ENCODE data around the gene GATA6. TPM values are rescaled to one million over a fixed set of nuclear protein-coding genes. Genes with fewer than 3 reads are reported as not detected.
"Not testable (repeated sequence)": the region's sequence is repeated elsewhere in the genome, so short reads cannot be mapped to it uniquely, and the experiment has no call there.

Gene GATA6
- polyA plus RNA-seq, 4 donors = 25.9 to 109 (median 32.4) TPM

GRCh38 chr18:22179631-22180030, 10.2 kb downstream of the GATA6 start:
- no peak overlapping the region for H3K4me3 ChIP-seq (ENCODE audit: low read depth in 1 of 3, low read length in 3 of 3)
- peaks cover 0 to 10% (median 5%) of the 10 kb centered on the region in 3 donors for H3K27me3 ChIP-seq (ENCODE audit: control insufficient read depth in 3 of 3, insufficient read depth in 3 of 3, low read length in 3 of 3)
- H3K4me1 ChIP-seq (ENCODE audit: control insufficient read depth in 3 of 3, insufficient read depth in 2 of 3, low read depth in 1 of 3, low read length in 2 of 3) = peaks cover under 1 to 37% (median 2%) of the 10 kb centered on the region in 3 donors
- H3K27ac ChIP-seq (ENCODE audit: low read depth in 1 of 3, low read length in 2 of 3) = peak overlapping the region in 1 of 3 donors; percentile 94
- 31 to 56% (median 33%) methylated on average over 1 of the region's 1 CpG for WGBS, 3 donors
- FAIRE-seq = no peak
- DNase-seq = no peak
- H3K36me3 ChIP-seq (ENCODE audit: control insufficient read depth in 3 of 3, insufficient read depth in 2 of 3, low read depth in 1 of 3, low read length in 3 of 3) = peaks cover 0 to 39% (median 5%) of the 10 kb centered on the region in 3 donors
- H3K9me3 ChIP-seq (ENCODE audit: control insufficient read depth in 2 of 2, insufficient read depth in 1 of 2, low read depth in 1 of 2, low read length in 1 of 2) = no peaks in the 10 kb centered on the region

GRCh38 chr18:22180722-22181121, 11.3 kb downstream of the GATA6 start:
- FAIRE-seq (no peak), DNase-seq (peak in 1 of 2 donors; percentile 40)
- 9 to 51% (median 32%) methylated on average over 6 of the region's 6 CpGs for WGBS, 3 donors
- H3K4me3 ChIP-seq (ENCODE audit: low read depth in 1 of 3, low read length in 3 of 3) = no peak overlapping the region
- H3K36me3 ChIP-seq (ENCODE audit: control insufficient read depth in 3 of 3, insufficient read depth in 2 of 3, low read depth in 1 of 3, low read length in 3 of 3) = peaks cover 0 to 47% (median 5%) of the 10 kb centered on the region in 3 donors
- peak overlapping the region in 1 of 3 donors; percentile 94 for H3K27ac ChIP-seq (ENCODE audit: low read depth in 1 of 3, low read length in 2 of 3)
- peaks cover 0 to 7% (median 2%) of the 10 kb centered on the region in 3 donors for H3K27me3 ChIP-seq (ENCODE audit: control insufficient read depth in 3 of 3, insufficient read depth in 3 of 3, low read length in 3 of 3)
- H3K9me3 ChIP-seq (ENCODE audit: control insufficient read depth in 2 of 2, insufficient read depth in 1 of 2, low read depth in 1 of 2, low read length in 1 of 2) = no peaks in the 10 kb centered on the region
- H3K4me1 ChIP-seq (ENCODE audit: control insufficient read depth in 3 of 3, insufficient read depth in 2 of 3, low read depth in 1 of 3, low read length in 2 of 3) = peaks cover 2 to 48% (median 4%) of the 10 kb centered on the region in 3 donors

GRCh38 chr18:22182884-22183697, 13.7 kb downstream of the GATA6 start:
- 16 to 58% (median 41%) methylated on average over 4 of the region's 4 CpGs for WGBS, 3 donors
- peak in 1 of 2 donors; percentile 58 for DNase-seq
- no peaks in the 10 kb centered on the region for H3K9me3 ChIP-seq (ENCODE audit: control insufficient read depth in 2 of 2, insufficient read depth in 1 of 2, low read depth in 1 of 2, low read length in 1 of 2)
- peak; percentile 39 for FAIRE-seq
- no peak overlapping the region for H3K4me3 ChIP-seq (ENCODE audit: low read depth in 1 of 3, low read length in 3 of 3)
- peaks cover 2 to 69% (median 6%) of the 10 kb centered on the region in 3 donors for H3K4me1 ChIP-seq (ENCODE audit: control insufficient read depth in 3 of 3, insufficient read depth in 2 of 3, low read depth in 1 of 3, low read length in 2 of 3)
- peaks cover 0 to 50% (median 5%) of the 10 kb centered on the region in 3 donors for H3K36me3 ChIP-seq (ENCODE audit: control insufficient read depth in 3 of 3, insufficient read depth in 2 of 3, low read depth in 1 of 3, low read length in 3 of 3)
- H3K27ac ChIP-seq (ENCODE audit: low read depth in 1 of 3, low read length in 2 of 3) = peak overlapping the region in 2 of 3 donors; percentile 62 to 94
- H3K27me3 ChIP-seq (ENCODE audit: control insufficient read depth in 3 of 3, insufficient read depth in 3 of 3, low read length in 3 of 3) = no peaks in the 10 kb centered on the region

- Histone ChIP-seq H3K27me3 (ENCODE audit: control insufficient read depth in 3 of 3, insufficient read depth in 3 of 3, low read length in 3 of 3) (no peaks in the 10 kb centered on the region), H3K9me3 (ENCODE audit: control insufficient read depth in 2 of 2, insufficient read depth in 1 of 2, low read depth in 1 of 2, low read length in 1 of 2) (no peaks in the 10 kb centered on the region), H3K4me1 (ENCODE audit: control insufficient read depth in 3 of 3, insufficient read depth in 2 of 3, low read depth in 1 of 3, low read length in 2 of 3) (peaks cover 2 to 75% (median 6%) of the 10 kb centered on the region in 3 donors), H3K27ac (ENCODE audit: low read depth in 1 of 3, low read length in 2 of 3) (peak overlapping the region in 2 of 3 donors; percentile 62 to 94), H3K4me3 (ENCODE audit: low read depth in 1 of 3, low read length in 3 of 3) (no peak overlapping the region), H3K36me3 (ENCODE audit: control insufficient read depth in 3 of 3, insufficient read depth in 2 of 3, low read depth in 1 of 3, low read length in 3 of 3) (peaks cover 0 to 51% (median 5%) of the 10 kb centered on the region in 3 donors)
- 16 to 60% (median 35%) methylated on average over 3 of the region's 3 CpGs for WGBS, 3 donors
- DNase-seq = peak in 1 of 2 donors; percentile 59
- FAIRE-seq = no peak
Measured at GRCh38 chr18:22183698-22184170, 14.3 kb downstream of the GATA6 start.

GRCh38 chr18:22184573-22184972, 15.2 kb downstream of the GATA6 start:
- H3K27ac ChIP-seq (ENCODE audit: low read depth in 1 of 3, low read length in 2 of 3) = peak overlapping the region in 1 of 3 donors; percentile 94
- H3K36me3 ChIP-seq (ENCODE audit: control insufficient read depth in 3 of 3, insufficient read depth in 2 of 3, low read depth in 1 of 3, low read length in 3 of 3) = peaks cover 0 to 56% (median 5%) of the 10 kb centered on the region in 3 donors
- H3K4me1 ChIP-seq (ENCODE audit: control insufficient read depth in 3 of 3, insufficient read depth in 2 of 3, low read depth in 1 of 3, low read length in 2 of 3) = peaks cover 2 to 83% (median 6%) of the 10 kb centered on the region in 3 donors
- 27 to 63% (median 46%) methylated on average over 8 of the region's 8 CpGs for WGBS, 3 donors
- H3K9me3 ChIP-seq (ENCODE audit: control insufficient read depth in 2 of 2, insufficient read depth in 1 of 2, low read depth in 1 of 2, low read length in 1 of 2); H3K27me3 ChIP-seq (ENCODE audit: control insufficient read depth in 3 of 3, insufficient read depth in 3 of 3, low read length in 3 of 3); DNase-seq; FAIRE-seq; H3K4me3 ChIP-seq (ENCODE audit: low read depth in 1 of 3, low read length in 3 of 3): not testable (repeated sequence)

GRCh38 chr18:22185273-22185672, 15.9 kb downstream of the GATA6 start:
- Histone ChIP-seq H3K4me1 (ENCODE audit: control insufficient read depth in 3 of 3, insufficient read depth in 2 of 3, low read depth in 1 of 3, low read length in 2 of 3) (peaks cover 2 to 85% (median 6%) of the 10 kb centered on the region in 3 donors), H3K36me3 (ENCODE audit: control insufficient read depth in 3 of 3, insufficient read depth in 2 of 3, low read depth in 1 of 3, low read length in 3 of 3) (peaks cover 0 to 59% (median 5%) of the 10 kb centered on the region in 3 donors), H3K27me3 (ENCODE audit: control insufficient read depth in 3 of 3, insufficient read depth in 3 of 3, low read length in 3 of 3) (no peaks in the 10 kb centered on the region), H3K4me3 (ENCODE audit: low read depth in 1 of 3, low read length in 3 of 3) (no peak overlapping the region), H3K27ac (ENCODE audit: low read depth in 1 of 3, low read length in 2 of 3) (peak overlapping the region; percentile 25 to 94 (median 57)), H3K9me3 (ENCODE audit: control insufficient read depth in 2 of 2, insufficient read depth in 1 of 2, low read depth in 1 of 2, low read length in 1 of 2) (no peaks in the 10 kb centered on the region)
- FAIRE-seq (no peak), DNase-seq (peak in 1 of 2 donors; percentile 47)
- 26 to 58% (median 44%) methylated on average over 6 of the region's 6 CpGs for WGBS, 3 donors

GRCh38 chr18:22185771-22186386, 16.5 kb downstream of the GATA6 start:
- DNase-seq = peak in 1 of 2 donors; percentile 50
- peaks cover 2 to 88% (median 6%) of the 10 kb centered on the region in 3 donors for H3K4me1 ChIP-seq (ENCODE audit: control insufficient read depth in 3 of 3, insufficient read depth in 2 of 3, low read depth in 1 of 3, low read length in 2 of 3)
- H3K27me3 ChIP-seq (ENCODE audit: control insufficient read depth in 3 of 3, insufficient read depth in 3 of 3, low read length in 3 of 3) = no peaks in the 10 kb centered on the region
- H3K4me3 ChIP-seq (ENCODE audit: low read depth in 1 of 3, low read length in 3 of 3) = no peak overlapping the region
- no peaks in the 10 kb centered on the region for H3K9me3 ChIP-seq (ENCODE audit: control insufficient read depth in 2 of 2, insufficient read depth in 1 of 2, low read depth in 1 of 2, low read length in 1 of 2)
- H3K36me3 ChIP-seq (ENCODE audit: control insufficient read depth in 3 of 3, insufficient read depth in 2 of 3, low read depth in 1 of 3, low read length in 3 of 3) = peaks cover 0 to 61% (median 5%) of the 10 kb centered on the region in 3 donors
- WGBS, 3 donors = 25 to 61% (median 36%) methylated on average over 10 of the region's 10 CpGs
- FAIRE-seq = no peak
- peak overlapping the region; percentile 55 to 94 (median 57) for H3K27ac ChIP-seq (ENCODE audit: low read depth in 1 of 3, low read length in 2 of 3)

GRCh38 chr18:22186484-22186971, 17.1 kb downstream of the GATA6 start:
- H3K27ac ChIP-seq (ENCODE audit: low read depth in 1 of 3, low read length in 2 of 3) = peak overlapping the region; percentile 34 to 94 (median 57)
- H3K9me3 ChIP-seq (ENCODE audit: control insufficient read depth in 2 of 2, insufficient read depth in 1 of 2, low read depth in 1 of 2, low read length in 1 of 2) = no peaks in the 10 kb centered on the region
- 22 to 61% (median 40%) methylated on average over 6 of the region's 6 CpGs for WGBS, 3 donors
- H3K27me3 ChIP-seq (ENCODE audit: control insufficient read depth in 3 of 3, insufficient read depth in 3 of 3, low read length in 3 of 3) = no peaks in the 10 kb centered on the region
- DNase-seq = peak in 1 of 2 donors; percentile 47
- no peak overlapping the region for H3K4me3 ChIP-seq (ENCODE audit: low read depth in 1 of 3, low read length in 3 of 3)
- no peak for FAIRE-seq
- peaks cover 0 to 58% (median 5%) of the 10 kb centered on the region in 3 donors for H3K36me3 ChIP-seq (ENCODE audit: control insufficient read depth in 3 of 3, insufficient read depth in 2 of 3, low read depth in 1 of 3, low read length in 3 of 3)
- H3K4me1 ChIP-seq (ENCODE audit: control insufficient read depth in 3 of 3, insufficient read depth in 2 of 3, low read depth in 1 of 3, low read length in 2 of 3) = peaks cover 2 to 84% (median 6%) of the 10 kb centered on the region in 3 donors

Measured in small intestine (tissue), 7 donors.